Testis (tissue), 3 donors: ENCODE results near the gene ACSL1. TPM values are rescaled to one million over a fixed set of nuclear protein-coding genes. Genes with fewer than 3 reads are reported as not detected.

ENCODE experiments used
- DNase-seq: peaks from one replicate; pipeline ENCODE4 v3.0.0-alpha.2; 2019
- H3K27ac ChIP-seq, 2 donors: fragments of 200-600 bp; sonication (generic); one replicate each; pipeline ENCODE4 v1.5.1; 2019
- H3K27me3 ChIP-seq: fragments of 200-600 bp; sonication (generic); one replicate; pipeline ENCODE4 v1.5.1; 2019
- H3K36me3 ChIP-seq: fragments of 200-600 bp; sonication (generic); one replicate; pipeline ENCODE4 v1.5.1; 2017; ENCODE audit warnings: low read depth; ENCODE audit errors: missing control alignments
- H3K4me1 ChIP-seq: fragments of 200-600 bp; sonication (generic); one replicate; pipeline ENCODE4 v1.5.1; 2019
- H3K4me3 ChIP-seq, 2 donors: fragments of 200-600 bp; sonication (generic); one replicate each; pipeline ENCODE4 v1.5.1; 2017 to 2019
- H3K9me3 ChIP-seq: fragments of 200-600 bp; sonication (generic); one replicate; pipeline ENCODE4 v1.5.1; 2017
- POLR2A ChIP-seq: fragments of 450-650 bp; IDR thresholded peaks from one replicate; pipeline ENCODE4 v1.6.1; 2017; ENCODE audit warnings: antibody characterized with exemption, mild to moderate bottlenecking, moderate library complexity
- WGBS, 2 donors: methylation state at CpG; one replicate each; pipeline ENCODE4 v1.1.5; 2018; 5-methylcytosine and 5-hydroxymethylcytosine counted together
- intact Hi-C: fragments of 100-400 bp; cut with DNase I; formaldehyde crosslinking; loops from one replicate; pipeline ENCODE4 v1.15.1; 2023; ENCODE audit warnings: low total_unique reads
- polyA plus RNA-seq: library from polyadenylated mRNA; stranded (reverse); fragments of 350-450 nt; fragmentation: Illumina TruSeq; extraction: RNeasy Lipid Tissue Mini Kit (QIAGEN cat#74804); gene quantifications from one replicate; pipeline ENCODE4 v1.2.3, GENCODE V29; 2014; ENCODE audit warnings: low read depth, low replicate concordance; ENCODE audit not compliant: insufficient read depth
- total RNA-seq, 2 donors: library from RNA; depleted of rRNA; stranded (reverse); fragments of >200 nt; gene quantifications; one replicate each; pipeline ENCODE4 v1.2.3, GENCODE V29; 2016
- TF ChIP-seq, protein P1 (sequence below), 3 experiments: fragments of 450-650 bp in 2 of 3; fragments of 200-600 bp in 1 of 3; sonication (generic) in 1 of 3; IDR thresholded peaks; one replicate each; pipeline ENCODE4 v1.5.1; 2016 to 2019; ENCODE audit warnings: antibody characterized with exemption in 3 of 3, mild to moderate bottlenecking in 2 of 3, moderate library complexity in 1 of 3

Gene ACSL1
- total and polyA plus RNA-seq, 3 donors from 2014 or later = 31.6 to 81.8 (median 59.8) TPM

GRCh38 chr4:184731056-184731455, 94.7 kb downstream of the ACSL1 start:
- Histone ChIP-seq H3K27me3 (no peaks in the 10 kb centered on the region), H3K4me3 (no peak overlapping the region), H3K9me3 (no peaks in the 10 kb centered on the region), H3K36me3 (no peaks in the 10 kb centered on the region), H3K4me1 (no peaks in the 10 kb centered on the region), H3K27ac (no peak overlapping the region)
- 76 to 79% methylated on average over 6 of the region's 6 CpGs for WGBS, 2 donors
- intact Hi-C loops = no loop called here
- TF ChIP-seq, protein P1, sequence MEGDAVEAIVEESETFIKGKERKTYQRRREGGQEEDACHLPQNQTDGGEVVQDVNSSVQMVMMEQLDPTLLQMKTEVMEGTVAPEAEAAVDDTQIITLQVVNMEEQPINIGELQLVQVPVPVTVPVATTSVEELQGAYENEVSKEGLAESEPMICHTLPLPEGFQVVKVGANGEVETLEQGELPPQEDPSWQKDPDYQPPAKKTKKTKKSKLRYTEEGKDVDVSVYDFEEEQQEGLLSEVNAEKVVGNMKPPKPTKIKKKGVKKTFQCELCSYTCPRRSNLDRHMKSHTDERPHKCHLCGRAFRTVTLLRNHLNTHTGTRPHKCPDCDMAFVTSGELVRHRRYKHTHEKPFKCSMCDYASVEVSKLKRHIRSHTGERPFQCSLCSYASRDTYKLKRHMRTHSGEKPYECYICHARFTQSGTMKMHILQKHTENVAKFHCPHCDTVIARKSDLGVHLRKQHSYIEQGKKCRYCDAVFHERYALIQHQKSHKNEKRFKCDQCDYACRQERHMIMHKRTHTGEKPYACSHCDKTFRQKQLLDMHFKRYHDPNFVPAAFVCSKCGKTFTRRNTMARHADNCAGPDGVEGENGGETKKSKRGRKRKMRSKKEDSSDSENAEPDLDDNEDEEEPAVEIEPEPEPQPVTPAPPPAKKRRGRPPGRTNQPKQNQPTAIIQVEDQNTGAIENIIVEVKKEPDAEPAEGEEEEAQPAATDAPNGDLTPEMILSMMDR (IDR thresholded peaks at IDR 0.05) = no peak
- TF ChIP-seq POLR2A = no peak
- DNase-seq = no peak

DNA sequence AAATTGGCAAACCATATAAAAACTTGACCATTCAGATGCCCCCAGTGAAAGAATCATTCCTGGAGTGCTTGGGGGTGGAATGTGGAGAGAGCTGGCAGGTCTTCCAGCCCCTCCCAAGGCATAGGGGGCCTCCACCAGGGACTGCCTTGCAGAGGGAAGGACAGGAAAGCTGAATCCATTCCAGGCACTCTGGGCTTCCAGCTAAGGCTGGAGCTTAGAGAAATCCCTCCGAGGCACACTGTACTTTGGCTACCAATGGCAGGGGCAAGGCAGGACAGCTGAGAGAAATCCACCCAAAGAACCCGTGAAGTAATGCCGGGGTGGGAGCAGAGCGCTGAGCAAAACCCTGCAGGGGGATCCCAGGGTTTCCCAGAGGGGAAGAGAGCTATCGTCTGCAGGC, 95.8 kb downstream of the ACSL1 start:
- no peak for TF ChIP-seq POLR2A
- TF ChIP-seq, protein P1 (IDR thresholded peaks at IDR 0.05) = no peak
- WGBS, 2 donors = 76 to 81% methylated on average over 5 of the region's 5 CpGs
- no peaks in the 10 kb centered on the region for H3K9me3 ChIP-seq
- no peaks in the 10 kb centered on the region for H3K36me3 ChIP-seq
- H3K4me3 ChIP-seq = no peak overlapping the region
- no peaks in the 10 kb centered on the region for H3K4me1 ChIP-seq
- H3K27ac ChIP-seq = no peak overlapping the region
- intact Hi-C loops = no loop called here
- no peak for DNase-seq
- H3K27me3 ChIP-seq = no peaks in the 10 kb centered on the region

GRCh38 chr4:184728858-184729257, 96.9 kb downstream of the ACSL1 start:
- Histone ChIP-seq H3K27me3 (no peaks in the 10 kb centered on the region), H3K27ac (no peak overlapping the region), H3K36me3 (no peaks in the 10 kb centered on the region), H3K4me3 (no peak overlapping the region), H3K9me3 (no peaks in the 10 kb centered on the region), H3K4me1 (no peaks in the 10 kb centered on the region)
- WGBS, 2 donors = 63 to 75% methylated on average over 2 of the region's 2 CpGs
- TF ChIP-seq, protein P1 (IDR thresholded peaks at IDR 0.05) = no peak
- no peak for TF ChIP-seq POLR2A
- DNase-seq = no peak
- intact Hi-C loops = no loop called here

GRCh38 chr4:184727430-184727829, 98.3 kb downstream of the ACSL1 start:
- Histone ChIP-seq H3K4me3 (no peak overlapping the region), H3K27ac (no peak overlapping the region), H3K9me3 (no peaks in the 10 kb centered on the region), H3K36me3 (no peaks in the 10 kb centered on the region), H3K27me3 (no peaks in the 10 kb centered on the region), H3K4me1 (no peaks in the 10 kb centered on the region)
- intact Hi-C loops = no loop called here
- 92 to 97% methylated on average over 3 of the region's 3 CpGs for WGBS, 2 donors
- TF ChIP-seq, protein P1 (IDR thresholded peaks at IDR 0.05) = no peak
- no peak for TF ChIP-seq POLR2A
- no peak for DNase-seq

DNA sequence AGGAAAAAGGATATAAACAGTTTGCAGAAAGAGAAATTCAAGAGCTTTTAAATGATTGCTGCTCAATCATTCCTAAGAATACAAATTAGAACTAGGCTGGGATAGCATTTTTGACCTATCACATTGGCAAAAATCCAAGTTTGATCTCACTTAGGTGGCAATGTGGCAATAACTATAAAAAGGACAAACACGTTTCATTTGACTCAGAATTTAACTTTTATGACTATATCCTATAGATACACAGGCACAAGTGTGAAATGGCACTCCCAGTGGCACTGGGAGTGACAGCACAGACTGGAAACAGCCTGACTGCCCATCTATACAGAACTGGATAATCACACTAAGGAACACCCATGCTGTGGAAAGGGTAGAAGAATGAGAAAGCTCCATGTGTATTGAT, 103.0 kb downstream of the ACSL1 start:
- TF ChIP-seq POLR2A = no peak
- TF ChIP-seq, protein P1 (IDR thresholded peaks at IDR 0.05) = no peak
- intact Hi-C loops = no loop called here
- Histone ChIP-seq H3K9me3 (no peaks in the 10 kb centered on the region), H3K36me3 (no peaks in the 10 kb centered on the region), H3K4me1 (no peaks in the 10 kb centered on the region), H3K27ac (no peak overlapping the region), H3K4me3 (no peak overlapping the region), H3K27me3 (no peaks in the 10 kb centered on the region)
- no peak for DNase-seq
- WGBS, 2 donors = 56 to 90% methylated on average over 1 of the region's 1 CpG
